Measurements from ENCODE around the gene ATP8A2. TPM values are rescaled to one million over a fixed set of nuclear protein-coding genes. Genes with fewer than 3 reads are reported as not detected.

ATP8A2 gene
- total and polyA plus RNA-seq, 2 of the 8 experiments (the other 6 are each of a cell fraction or from before 2014, with no cell fraction given), result 2.4 to 8.3 TPM

- Histone ChIP-seq H2BK15ac (ENCODE audit: low read length) (no peak overlapping the region), H3K4me1 (replicated peaks in 1 of 4; ENCODE audit: control insufficient read depth in 3 of 4, insufficient read depth in 4 of 4, low read length in 3 of 4) (peaks cover 0 to 13% (median 5%) of the 10 kb centered on the region in 4 experiments; a peak in 2 of 7 replicates), H4K91ac (replicated peaks; ENCODE audit: insufficient read length, low read length) (no peak overlapping the region), H3K36me3 (ENCODE audit: control insufficient read depth in 2 of 4, insufficient read depth in 4 of 4, low read length in 3 of 4) (no peaks in the 10 kb centered on the region), H3K4me2 (ENCODE audit: insufficient read depth in 1 of 2, low read depth in 2 of 2, low read length in 2 of 2) (no peak overlapping the region), H2BK5ac (ENCODE audit: low read depth, low read length) (no peak overlapping the region), H3K27me3 (replicated peaks in 1 of 4; ENCODE audit: control insufficient read depth in 3 of 4, extremely low read depth in 1 of 4, insufficient read depth in 3 of 4, low read length in 3 of 4) (no peaks in the 10 kb centered on the region), H3K4me3 (ENCODE audit: extremely low read depth in 1 of 4, insufficient read depth in 2 of 4, low read depth in 3 of 4, low read length in 4 of 4) (no peak overlapping the region), H3K23me2 (ENCODE audit: low read depth, low read length) (no peaks in the 10 kb centered on the region), H3K14ac (ENCODE audit: insufficient read length) (no peak overlapping the region), H3K9ac (replicated peaks in 1 of 4; ENCODE audit: extremely low read depth in 1 of 4, low read depth in 3 of 4, low read length in 3 of 4) (no peak overlapping the region), H2AK5ac (ENCODE audit: low read depth, low read length) (no peak overlapping the region), H3K27ac (ENCODE audit: low read depth, low read length) (no peak overlapping the region), H4K5ac (ENCODE audit: insufficient read length, low read depth, low read length) (no peak overlapping the region), H3K18ac (ENCODE audit: extremely low read depth, low read length) (no peak overlapping the region), H3K79me2 (ENCODE audit: control insufficient read depth in 1 of 2, insufficient read depth in 2 of 2, low read length in 2 of 2) (no peaks in the 10 kb centered on the region), H3K56ac (replicated peaks; ENCODE audit: insufficient read length, low read depth, low read length) (no peak overlapping the region), H4K20me1 (replicated peaks in 1 of 2; ENCODE audit: control insufficient read depth in 1 of 2, insufficient read depth in 2 of 2, low read length in 2 of 2) (no peaks in the 10 kb centered on the region), H4K8ac (ENCODE audit: extremely low read depth, insufficient read depth, low read length) (no peak overlapping the region), H3K4ac (replicated peaks; ENCODE audit: insufficient read length, low read depth, low read length) (no peak overlapping the region), H2AFZ (ENCODE audit: low read length) (no peak overlapping the region), H3K23ac (ENCODE audit: insufficient read length) (no peak overlapping the region), H2BK20ac (ENCODE audit: low read length) (no peak overlapping the region), H2BK12ac (ENCODE audit: low read depth, low read length) (no peak overlapping the region), H3K79me1 (ENCODE audit: low read depth, low read length) (no peaks in the 10 kb centered on the region), H3K9me3 (ENCODE audit: insufficient read depth in 2 of 2, low read depth in 1 of 2, low read length in 1 of 2) (no peaks in the 10 kb centered on the region), H2BK120ac (replicated peaks; ENCODE audit: low read depth, low read length) (no peak overlapping the region)
- DNase-seq (ENCODE audit: low read depth in 1 of 2, low spot score in 2 of 2) (no peak), FAIRE-seq (no peak)
- ChIA-PET CTCF (ENCODE audit: partially characterized antibody) (interaction anchor here (1.0 to 1.1 kb wide), 2 partner anchors 20 to 358 kb away, joined by 3 read pairs; no protein-coding TSS in a partner anchor), POLR2A (ENCODE audit: partially characterized antibody) (no interaction called here)
- WGBS, 2 experiments (ENCODE audit: extremely low coverage in 1 of 2, insufficient coverage in 1 of 2, insufficient read length in 1 of 2, insufficient replicate concordance in 2 of 2, low coverage in 1 of 2, low lambda C conversion rate in 2 of 2, missing lambda C conversion rate in 1 of 2), result 72% methylated on average over 8 of the region's 8 CpGs; no CpG with 5 or more reads in 1 of the 2 experiments
- TF ChIP-seq USF2 (IDR thresholded peaks at IDR 0.05; ENCODE audit: low read length) (peak; percentile 61; the same call in 1 of the 2 replicates), RAD21 (IDR thresholded peaks at IDR 0.05 in 1 of 2, conservative IDR thresholded peaks at IDR 0.05 in 1 of 2; ENCODE audit: low read depth in 2 of 2, low read length in 2 of 2) (peak; percentile 27 to 40; a peak in 3 of 4 replicates), E2F6 (IDR thresholded peaks at IDR 0.05) (no peak), ATF3 (IDR thresholded peaks at IDR 0.05; ENCODE audit: insufficient read depth, low read depth, low read length) (no peak), CTCF (IDR thresholded peaks at IDR 0.05; ENCODE audit: control extremely low read depth in 1 of 3, insufficient read depth in 1 of 3, low read depth in 1 of 3, low read length in 3 of 3) (peak; percentile 13 to 22 (median 14); a peak in 3 of 4 replicates)
Observed at GRCh38 chr13:25727810-25728209, 356.0 kb downstream of the ATP8A2 start.

Measured in H1 (cell line).